Lung (tissue), 12 donors: ENCODE data around the gene PWWP2A. TPM values are rescaled to one million over a fixed set of nuclear protein-coding genes. Genes with fewer than 3 reads are reported as not detected.
A peak's percentile ranks its signal among the peaks of the same experiment; 100 is the strongest.

Source experiments
- ATAC-seq: fragments of 200-7000 bp; cut with Tn5 transposase; one replicate; pipeline ENCODE4 v1.9.1; 2020; ENCODE audit warnings: moderate number of reproducible peaks; ENCODE audit not compliant: insufficient read depth, low FRiP score
- DNase-seq, 3 donors: peaks; one replicate each; pipeline ENCODE4 v3.0.0-alpha.2; 2013 to 2017
- H3K27ac ChIP-seq, 2 donors: one replicate each; pipeline ENCODE4 v1.5.1; 2013; ENCODE audit warnings: mild to moderate bottlenecking in 2 of 2, moderate library complexity in 2 of 2, control low read depth in 1 of 2, inconsistent platforms in 1 of 2, low read depth in 1 of 2, low read length in 1 of 2
- H3K27me3 ChIP-seq, 3 donors: one replicate each; pipeline ENCODE4 v1.5.1; 2013; ENCODE audit warnings: low read length in 2 of 3; ENCODE audit not compliant: control insufficient read depth in 3 of 3, insufficient read depth in 3 of 3
- H3K36me3 ChIP-seq, 4 donors: one replicate each; pipeline ENCODE4 v1.5.1; 2013; ENCODE audit warnings: low read length in 4 of 4, mild to moderate bottlenecking in 1 of 4, moderate library complexity in 1 of 4; ENCODE audit not compliant: control insufficient read depth in 4 of 4, insufficient read depth in 4 of 4
- H3K4me1 ChIP-seq, 5 donors: one replicate each; pipeline ENCODE4 v1.5.1; 2013; ENCODE audit warnings: low read length in 5 of 5, mild to moderate bottlenecking in 2 of 5, moderate library complexity in 1 of 5; ENCODE audit not compliant: control insufficient read depth in 5 of 5, insufficient read depth in 5 of 5
- H3K4me3 ChIP-seq: one replicate; pipeline ENCODE4 v1.5.1; 2013; ENCODE audit warnings: mild to moderate bottlenecking, control low read depth, moderate library complexity
- H3K9ac ChIP-seq, 2 donors: one replicate each; pipeline ENCODE4 v1.5.1; 2013; ENCODE audit warnings: low read length in 2 of 2, control low read depth in 1 of 2; ENCODE audit not compliant: insufficient read depth in 1 of 2
- H3K9me3 ChIP-seq, 4 donors: one replicate each; pipeline ENCODE4 v1.5.1; 2013; ENCODE audit warnings: low read length in 3 of 4, mild to moderate bottlenecking in 1 of 4, moderate library complexity in 1 of 4; ENCODE audit not compliant: control insufficient read depth in 4 of 4, insufficient read depth in 3 of 4
- WGBS, 2 donors: extraction: QIAGEN DNeasy Blood & Tissue Kit; methylation state at CpG; one replicate each; pipeline ENCODE4 v1.1.7; 2013; 5-methylcytosine and 5-hydroxymethylcytosine counted together
- polyA plus RNA-seq, 2 donors: library from polyadenylated mRNA; stranded (reverse); fragments of 200-250 nt; gene quantifications; one replicate each; pipeline ENCODE4 v1.2.1, GENCODE V29; 2013
- total RNA-seq, 2 donors: library from RNA; depleted of rRNA in 1 of 2; stranded (reverse); fragments of >200 nt in 1 of 2; gene quantifications; one replicate each; pipeline ENCODE4 v1.2.1, GENCODE V29; 2014 to 2021
- TF ChIP-seq, protein P1 (sequence below): IDR thresholded peaks from 2 replicates; pipeline ENCODE4 v1.5.1; 2012; ENCODE audit warnings: mild to moderate bottlenecking; ENCODE audit errors: control extremely low read depth, extremely low read depth
- donor health status: control.
- donor health status: control.
- donor health status: Bipolar disorder and iron deficiency.
- donor health status: healthy.
- donor health status: DM: yes; HTN: yes; CAD: no.

PWWP2A gene
- total and polyA plus RNA-seq, 4 donors: 7.9 to 49.0 (median 16.5) TPM

DNA sequence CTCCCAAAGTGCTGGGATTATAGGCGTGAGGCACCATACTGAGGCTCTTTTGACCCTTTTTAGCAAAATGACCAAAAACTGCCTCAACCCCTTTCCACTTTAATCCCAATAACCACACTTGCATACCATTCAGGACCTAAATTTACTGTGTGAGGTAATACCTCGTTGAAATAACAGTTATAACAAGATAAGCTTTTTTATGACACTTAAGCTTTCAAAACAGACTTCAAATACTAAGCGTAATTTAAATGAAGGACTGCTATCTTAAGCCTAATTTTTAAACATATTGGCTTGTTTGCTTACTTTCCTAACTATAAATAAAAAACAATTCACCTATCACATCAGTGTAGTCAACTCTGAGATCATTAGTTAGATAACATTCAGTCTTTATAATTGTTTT, 37.8 kb downstream of the PWWP2A start:
- DNase-seq (no peak), ATAC-seq (no peak)
- H3K36me3 ChIP-seq: peaks cover 1 to 12% (median 8%) of the 10 kb centered on the region in 4 donors

DNA sequence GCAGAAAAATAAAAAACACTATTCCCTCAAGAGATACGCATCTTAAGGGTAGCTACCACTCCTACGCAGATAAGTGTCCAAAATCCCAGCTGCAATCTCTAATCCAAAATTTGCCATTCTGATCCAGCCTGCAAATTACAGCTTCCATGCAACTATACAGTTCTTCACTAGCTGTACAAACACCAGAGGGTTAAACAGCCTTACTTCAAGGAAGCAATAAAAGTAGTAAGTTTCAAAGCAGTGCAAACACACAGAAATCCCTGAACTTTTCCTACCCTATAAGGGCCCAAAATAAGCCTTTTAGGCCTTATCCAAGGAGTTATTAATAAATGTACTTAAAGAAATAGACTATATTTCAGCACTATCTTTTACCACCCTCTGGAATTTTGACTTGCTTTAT, 39.5 kb downstream of the PWWP2A start:
- Histone ChIP-seq H3K4me3 (no peak overlapping the region), H3K36me3 (peaks cover 1 to 15% (median 10%) of the 10 kb centered on the region in 4 donors), H3K9ac (peak overlapping the region in 1 of 2 donors; percentile 19), H3K4me1 (peaks cover 2 to 11% (median 6%) of the 10 kb centered on the region in 5 donors), H3K9me3 (no peaks in the 10 kb centered on the region), H3K27me3 (no peaks in the 10 kb centered on the region), H3K27ac (no peak overlapping the region)
- WGBS, 2 donors: 93 to 98% methylated on average over 2 of the region's 2 CpGs
- ATAC-seq: no peak
- TF ChIP-seq, protein P1, sequence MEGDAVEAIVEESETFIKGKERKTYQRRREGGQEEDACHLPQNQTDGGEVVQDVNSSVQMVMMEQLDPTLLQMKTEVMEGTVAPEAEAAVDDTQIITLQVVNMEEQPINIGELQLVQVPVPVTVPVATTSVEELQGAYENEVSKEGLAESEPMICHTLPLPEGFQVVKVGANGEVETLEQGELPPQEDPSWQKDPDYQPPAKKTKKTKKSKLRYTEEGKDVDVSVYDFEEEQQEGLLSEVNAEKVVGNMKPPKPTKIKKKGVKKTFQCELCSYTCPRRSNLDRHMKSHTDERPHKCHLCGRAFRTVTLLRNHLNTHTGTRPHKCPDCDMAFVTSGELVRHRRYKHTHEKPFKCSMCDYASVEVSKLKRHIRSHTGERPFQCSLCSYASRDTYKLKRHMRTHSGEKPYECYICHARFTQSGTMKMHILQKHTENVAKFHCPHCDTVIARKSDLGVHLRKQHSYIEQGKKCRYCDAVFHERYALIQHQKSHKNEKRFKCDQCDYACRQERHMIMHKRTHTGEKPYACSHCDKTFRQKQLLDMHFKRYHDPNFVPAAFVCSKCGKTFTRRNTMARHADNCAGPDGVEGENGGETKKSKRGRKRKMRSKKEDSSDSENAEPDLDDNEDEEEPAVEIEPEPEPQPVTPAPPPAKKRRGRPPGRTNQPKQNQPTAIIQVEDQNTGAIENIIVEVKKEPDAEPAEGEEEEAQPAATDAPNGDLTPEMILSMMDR: no peak
- DNase-seq: no peak

More for the DNA sequence above, 37.8 kb downstream of the PWWP2A start:
- 70 to 73% methylated on average over 3 of the region's 3 CpGs for WGBS, 2 donors
- H3K4me3 ChIP-seq: no peak overlapping the region
- TF ChIP-seq, protein P1: no peak
- H3K9ac ChIP-seq: no peak overlapping the region
- peaks cover 2 to 11% (median 6%) of the 10 kb centered on the region in 5 donors for H3K4me1 ChIP-seq
- no peak overlapping the region for H3K27ac ChIP-seq
- H3K27me3 ChIP-seq: no peaks in the 10 kb centered on the region
- H3K9me3 ChIP-seq: no peaks in the 10 kb centered on the region

DNA sequence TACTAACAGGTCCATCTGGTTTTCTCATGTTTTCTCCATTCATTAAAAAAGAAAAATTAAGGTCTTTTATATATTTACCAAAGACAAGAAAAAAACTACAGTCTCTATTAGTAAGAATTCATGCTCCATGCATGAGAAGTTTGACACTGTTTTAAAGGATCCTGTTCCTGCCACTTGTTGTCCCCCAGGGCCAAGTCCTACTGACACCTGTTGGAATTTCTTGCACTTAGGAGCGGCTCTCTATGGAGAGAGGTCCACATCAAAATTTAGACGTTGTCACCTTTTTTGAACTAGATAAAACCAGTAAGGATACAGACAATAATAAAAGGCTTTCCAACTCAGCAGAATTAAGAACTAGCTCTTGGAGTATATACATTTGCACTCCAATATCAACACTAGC, 42.3 kb downstream of the PWWP2A start:
- Histone ChIP-seq H3K4me1 (peaks cover 0 to 6% (median 2%) of the 10 kb centered on the region in 5 donors), H3K9ac (no peak overlapping the region), H3K36me3 (peaks cover 1 to 17% (median 12%) of the 10 kb centered on the region in 4 donors), H3K4me3 (no peak overlapping the region), H3K27me3 (no peaks in the 10 kb centered on the region), H3K9me3 (no peaks in the 10 kb centered on the region), H3K27ac (no peak overlapping the region)
- DNase-seq (no peak), ATAC-seq (no peak)
- TF ChIP-seq, protein P1: no peak
- 87 to 93% methylated on average over 2 of the region's 2 CpGs for WGBS, 2 donors

DNA sequence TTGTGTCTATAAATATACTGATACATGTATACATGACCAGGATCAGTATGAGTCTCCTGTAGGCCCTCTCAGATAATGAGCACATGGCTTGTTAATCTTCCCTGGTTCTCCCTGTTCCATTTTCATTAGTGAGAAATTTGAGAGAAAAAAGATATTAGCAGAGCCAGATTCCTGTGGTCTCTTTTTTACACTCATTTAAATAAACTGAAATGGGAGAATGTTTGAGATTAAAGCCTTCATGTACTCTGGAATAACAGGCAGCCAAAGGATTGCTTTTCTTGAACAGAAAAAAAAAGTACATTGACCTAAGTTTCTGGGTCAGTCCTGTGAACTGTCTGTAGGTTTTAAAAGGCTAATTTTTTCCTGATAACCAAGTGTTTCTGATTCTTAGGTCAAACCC, 44.2 kb downstream of the PWWP2A start:
- Histone ChIP-seq H3K36me3 (peaks cover 1 to 17% (median 12%) of the 10 kb centered on the region in 4 donors), H3K4me1 (peaks cover 0 to 12% (median 8%) of the 10 kb centered on the region in 5 donors), H3K9me3 (no peaks in the 10 kb centered on the region), H3K27ac (no peak overlapping the region), H3K4me3 (no peak overlapping the region), H3K27me3 (no peaks in the 10 kb centered on the region), H3K9ac (no peak overlapping the region)
- TF ChIP-seq, protein P1: no peak
- ATAC-seq (no peak), DNase-seq (no peak)
